Middle frontal gyrus (tissue), 1 donor: ENCODE measurements around the gene ZBTB16.

Source experiments
- DNase-seq: peaks from one replicate; pipeline ENCODE4 v3.0.0-alpha.2; 2015; ENCODE audit warnings: low spot score; ENCODE audit errors: extremely low spot score

ZBTB16 gene

DNA sequence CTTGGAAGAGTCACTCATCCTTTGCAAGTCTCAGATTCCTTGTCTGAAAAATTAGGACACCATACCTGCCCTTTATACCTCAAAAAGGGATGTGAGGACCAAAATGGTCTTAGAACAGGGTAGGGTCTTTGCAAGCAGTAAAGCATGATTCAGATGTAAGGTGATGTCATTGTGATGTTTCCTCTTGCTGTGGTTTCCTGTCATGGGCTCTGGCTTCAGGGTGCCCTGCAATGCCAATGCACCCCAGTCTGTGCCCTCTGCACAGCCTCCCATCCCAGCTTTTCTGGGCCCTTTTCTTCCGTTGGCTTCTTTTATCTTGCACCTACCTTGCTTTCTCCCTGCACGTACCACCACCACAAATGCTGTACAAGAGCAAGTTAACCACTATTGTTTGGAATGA is 148.9 kb downstream of the ZBTB16 start:
- DNase-seq, result no peak

DNA sequence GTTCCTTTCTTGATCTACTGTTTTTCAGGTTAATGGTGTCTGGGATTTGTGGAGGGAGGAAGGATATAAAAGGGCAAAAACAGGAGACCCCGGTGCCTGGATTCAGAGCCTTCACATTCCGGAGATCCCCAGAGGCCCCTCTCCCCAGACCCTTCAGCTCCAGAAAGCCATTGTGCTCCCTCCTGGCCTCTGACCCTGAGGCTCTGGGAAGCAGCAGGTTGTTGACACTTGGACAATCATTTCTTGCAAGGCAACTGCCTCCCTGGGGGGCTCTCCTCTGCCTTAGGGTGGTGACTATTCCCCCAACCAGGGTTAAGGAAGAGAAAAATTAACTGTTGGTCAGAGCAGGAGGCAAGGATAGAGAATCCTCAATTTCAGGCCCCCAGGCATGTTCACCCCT is 149.8 kb downstream of the ZBTB16 start:
- DNase-seq, result no peak

DNA sequence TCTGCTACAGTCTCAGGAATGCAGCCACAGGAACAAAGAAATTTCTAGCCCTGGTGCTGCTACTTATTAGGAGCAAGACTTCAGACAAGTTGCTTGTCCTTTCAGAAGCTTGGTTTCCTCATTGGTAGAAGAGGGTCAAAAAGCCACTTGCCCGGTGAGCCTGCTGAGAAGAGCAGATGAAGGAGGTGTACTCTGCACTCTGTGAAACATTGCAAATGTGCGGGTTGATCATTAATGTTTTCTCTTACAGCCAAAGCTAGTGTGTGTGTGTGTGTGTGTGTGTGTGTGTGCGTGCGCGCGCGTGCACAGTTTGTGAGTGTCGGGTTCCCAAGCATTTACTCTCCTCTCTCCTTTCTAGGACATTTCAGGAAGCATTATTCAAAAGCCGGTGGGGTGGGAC is 150.4 kb downstream of the ZBTB16 start:
- DNase-seq, result no peak

DNA sequence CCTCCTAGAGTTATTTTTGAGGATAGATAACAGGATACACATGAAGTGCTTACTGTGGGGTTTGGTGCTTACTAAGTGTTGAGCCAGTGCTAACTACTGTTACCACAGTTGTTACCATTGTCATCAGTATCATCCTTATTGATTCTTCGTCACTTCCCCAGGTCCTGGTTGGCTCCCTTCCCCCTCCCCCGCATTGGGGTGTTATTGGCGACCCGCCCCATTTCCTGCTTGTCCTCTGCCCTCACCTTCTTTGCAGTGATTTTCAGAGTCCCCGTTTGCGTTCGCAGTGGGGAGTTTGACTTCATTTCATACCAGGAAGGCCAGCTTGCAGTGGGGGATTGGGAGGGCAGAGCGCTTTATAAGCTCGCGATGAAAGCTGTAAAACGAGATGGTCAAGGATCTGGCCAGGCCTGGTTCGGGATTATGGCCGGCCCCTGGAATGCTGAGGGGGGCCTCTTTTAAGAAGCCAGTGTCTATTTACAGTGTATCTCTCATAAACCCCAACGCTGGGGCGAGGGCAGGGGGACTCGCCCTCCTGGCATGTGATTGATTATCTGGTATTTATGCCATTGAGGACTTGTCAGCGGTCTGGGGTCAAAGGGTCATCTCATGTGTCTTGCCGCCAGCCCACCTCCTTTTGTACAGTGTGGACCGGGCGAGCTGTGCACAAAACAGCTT is 152.1 kb downstream of the ZBTB16 start:
- DNase-seq, result no peak

DNA sequence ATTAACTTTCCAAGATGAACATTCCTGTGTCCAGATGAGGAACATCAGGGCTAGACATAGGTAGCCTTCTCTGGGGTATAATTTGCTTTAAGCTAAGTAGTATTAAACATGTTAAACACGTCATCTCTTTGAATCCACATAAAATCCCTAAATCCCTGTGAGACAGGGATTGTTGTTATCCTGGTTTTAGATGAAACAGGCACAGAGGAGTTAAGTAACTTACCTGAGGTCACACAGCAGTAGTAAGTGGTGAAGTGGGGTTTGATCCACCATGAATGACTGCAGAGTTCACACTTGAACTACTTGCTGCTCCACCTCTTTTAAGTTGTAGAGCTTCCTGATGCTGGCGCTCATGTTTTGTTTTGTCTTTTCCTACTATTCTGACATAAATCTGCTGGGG is 154.1 kb downstream of the ZBTB16 start:
- DNase-seq, result no peak

DNA sequence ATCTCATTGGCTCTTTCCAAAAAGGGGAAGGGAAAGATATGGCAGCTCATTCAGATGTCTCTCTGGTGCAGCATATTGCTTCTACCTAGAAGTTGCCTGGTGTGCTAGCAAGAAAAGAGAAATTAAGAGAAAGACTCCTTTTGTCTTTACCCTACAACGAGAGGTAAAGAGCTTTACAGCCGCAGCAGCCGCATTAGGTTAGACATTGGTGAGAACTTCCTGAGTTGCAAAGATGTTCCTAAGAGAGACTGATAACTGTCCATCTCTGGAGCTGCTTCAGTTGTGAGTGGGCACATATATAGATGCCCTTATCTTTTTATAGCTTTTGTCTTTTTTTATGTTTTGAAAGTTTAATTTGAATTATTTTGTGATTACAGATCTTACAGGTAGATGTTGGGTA is 155.9 kb downstream of the ZBTB16 start:
- no peak for DNase-seq

DNA sequence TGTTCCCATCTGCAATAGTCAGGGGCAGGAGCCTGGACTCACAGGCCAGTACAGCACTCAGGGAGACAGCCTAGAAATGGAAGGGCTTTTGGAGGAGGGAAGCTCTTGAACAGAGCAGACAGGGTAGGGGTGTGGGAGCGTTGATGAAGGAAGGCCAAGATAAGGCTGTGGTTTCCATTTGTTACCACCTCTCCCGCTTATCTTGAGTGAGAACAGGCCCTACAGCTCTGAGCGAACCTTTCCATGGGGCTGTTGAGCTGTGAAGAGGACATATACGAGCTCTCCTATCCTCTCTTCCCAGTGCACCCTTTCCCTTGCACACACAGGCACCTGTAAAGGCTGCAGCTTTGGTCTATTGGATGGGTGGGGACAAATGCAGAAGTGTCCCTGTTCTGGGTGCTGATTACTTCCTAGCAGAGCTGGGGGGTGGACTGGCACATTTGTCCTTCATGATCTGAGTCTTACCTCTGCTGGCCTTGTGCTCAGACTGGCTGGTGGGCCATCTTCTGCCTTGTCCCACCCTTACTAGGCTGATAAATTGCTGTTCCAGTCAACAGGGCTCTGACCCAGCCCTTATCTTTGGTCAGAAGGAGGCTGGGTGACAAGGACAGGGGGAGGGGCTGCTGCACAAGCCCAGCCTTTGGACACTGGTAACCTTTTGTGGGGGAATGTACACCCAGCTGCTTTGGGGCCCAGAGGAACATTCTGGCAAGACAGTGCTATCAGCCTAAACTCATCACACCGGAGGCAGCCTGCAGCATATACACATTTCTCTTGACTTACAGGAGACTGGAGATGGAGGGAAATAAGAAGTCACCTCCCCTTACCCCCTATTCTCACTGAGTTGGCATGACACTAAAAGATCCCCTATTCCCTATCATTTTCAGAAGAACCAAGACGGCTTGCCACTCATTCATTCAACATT is 156.6 kb downstream of the ZBTB16 start:
- no peak for DNase-seq

DNA sequence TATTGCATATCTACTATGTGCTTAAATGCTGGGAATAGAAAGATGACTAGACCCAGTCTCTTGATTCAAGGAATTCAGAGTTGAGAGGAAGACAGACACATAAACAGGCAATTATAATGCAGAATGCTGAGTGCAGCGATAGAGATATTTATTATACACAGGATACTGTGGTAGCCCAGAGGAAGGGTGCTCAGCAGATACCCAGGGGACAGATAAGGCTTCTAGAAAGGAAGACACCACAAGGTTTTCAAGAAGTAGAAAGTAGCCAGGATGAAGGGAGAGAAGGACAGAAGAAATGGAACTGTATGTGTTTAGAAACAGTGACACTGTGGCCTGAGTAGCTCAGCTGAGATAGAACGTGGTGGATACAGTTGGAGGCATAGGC is 157.3 kb downstream of the ZBTB16 start:
- DNase-seq, result no peak

DNA sequence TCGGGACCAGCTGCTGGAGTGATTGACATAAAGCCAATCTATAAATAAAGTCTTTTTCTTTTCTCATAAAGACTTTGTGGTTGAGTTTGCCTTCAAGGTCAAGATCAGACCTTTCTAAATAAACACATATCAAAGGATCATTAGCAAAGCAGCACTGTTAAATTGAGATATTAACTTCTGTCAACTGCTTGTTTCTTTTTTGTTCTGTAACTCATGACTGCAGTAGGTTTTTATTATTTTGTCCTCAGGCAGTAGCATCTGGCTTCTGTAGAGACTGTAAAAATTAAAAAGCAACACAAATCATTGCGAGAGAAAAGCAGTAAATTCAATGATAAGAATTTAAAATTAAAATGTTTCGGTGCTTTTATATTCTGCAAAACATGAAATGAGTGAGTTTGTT is 159.0 kb downstream of the ZBTB16 start:
- DNase-seq, result no peak

DNA sequence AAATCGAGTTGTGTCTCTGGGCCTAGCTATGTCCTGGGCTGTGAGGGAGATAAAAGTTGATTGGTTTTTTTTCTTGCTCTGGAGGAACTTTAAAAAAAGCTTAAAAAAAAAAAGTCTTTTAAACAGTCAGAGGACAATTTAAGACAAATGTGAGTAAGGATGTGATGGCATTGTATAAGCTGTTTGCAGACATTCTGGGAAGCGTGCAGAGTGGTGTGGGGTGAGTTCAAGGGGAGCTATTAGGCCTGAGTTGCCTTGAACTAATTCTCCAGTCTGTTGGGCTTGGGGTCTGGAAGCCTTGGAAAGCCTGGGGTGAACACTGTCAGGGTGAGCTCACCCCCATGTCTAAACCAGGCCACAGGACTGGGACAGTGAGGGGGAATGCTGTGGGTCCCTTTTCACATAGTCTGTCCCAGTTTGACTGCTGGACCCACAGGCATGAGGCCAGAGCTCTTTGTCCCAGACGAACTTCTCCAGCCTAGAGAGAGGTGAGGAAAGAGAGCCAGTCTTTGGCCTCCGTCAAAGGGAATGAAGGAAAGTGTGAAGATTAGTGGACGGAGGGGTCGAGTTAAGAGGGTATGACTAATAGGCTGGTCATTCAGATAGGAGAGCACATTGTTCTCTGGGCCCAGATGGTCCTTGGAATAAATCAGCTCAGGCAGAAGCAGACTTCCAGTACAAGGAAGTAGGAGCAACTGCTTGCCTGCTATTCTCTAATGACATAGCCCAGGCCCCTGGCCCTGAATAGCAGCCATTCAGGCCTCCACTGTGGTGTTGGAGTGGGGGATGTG is 160.2 kb downstream of the ZBTB16 start:
- no peak for DNase-seq

DNA sequence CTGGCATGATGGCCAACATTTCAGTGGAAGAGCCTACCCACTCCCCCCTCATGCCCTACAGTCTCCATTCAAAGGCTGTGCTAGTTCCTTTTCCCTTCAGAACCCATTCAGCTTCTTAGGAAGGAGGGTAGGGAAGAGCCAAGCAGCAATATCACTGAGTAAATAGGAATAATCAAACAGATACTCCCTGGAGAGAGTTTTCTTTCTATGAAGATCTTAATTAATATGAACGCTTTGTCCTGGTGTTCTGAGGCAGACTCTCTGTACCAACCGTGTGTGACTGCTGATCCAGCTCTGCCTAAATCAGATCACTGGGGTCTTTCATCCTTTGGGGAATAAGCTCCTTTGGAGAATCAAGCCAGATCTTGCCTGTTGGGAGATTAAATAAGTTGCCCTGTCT is 161.5 kb downstream of the ZBTB16 start:
- DNase-seq, result no peak

DNA sequence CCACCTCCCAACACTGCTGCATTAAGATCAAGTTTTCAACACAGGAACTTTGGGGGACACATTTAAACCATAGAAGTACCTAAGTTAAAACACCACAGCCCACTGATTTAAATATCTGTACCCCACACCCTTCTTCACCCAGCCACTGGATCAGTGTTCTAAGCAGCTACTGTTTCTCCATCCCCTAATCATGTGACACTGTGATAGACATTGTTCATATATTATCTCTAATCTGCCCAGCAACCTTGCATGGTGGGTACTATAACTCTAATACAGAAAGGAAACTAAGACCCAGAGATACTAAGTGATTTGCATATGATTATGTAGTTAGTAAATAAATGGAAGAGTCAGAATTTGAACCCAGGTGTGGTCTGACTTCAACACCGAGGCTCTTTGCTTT is 166.2 kb downstream of the ZBTB16 start:
- DNase-seq, result no peak

DNA sequence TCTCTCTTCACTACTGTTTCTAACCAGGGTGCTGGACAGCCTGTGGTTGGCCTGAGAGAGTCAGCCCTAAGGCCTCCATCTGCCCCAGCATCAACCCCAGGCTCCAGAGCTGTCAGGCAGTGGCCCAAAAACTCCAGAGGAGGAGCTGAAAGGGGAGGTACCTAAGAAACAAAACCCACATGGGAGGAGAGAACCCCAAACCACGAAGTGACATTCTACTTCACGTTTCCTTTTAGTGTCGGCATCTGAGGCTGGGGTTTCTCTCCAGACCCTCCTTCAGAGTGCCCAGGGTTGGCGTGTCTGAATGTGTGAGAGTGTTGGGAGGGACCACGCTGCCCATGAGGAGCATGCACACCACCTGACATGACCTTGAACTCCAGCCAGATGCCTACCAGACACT is 166.8 kb downstream of the ZBTB16 start:
- no peak for DNase-seq

DNA sequence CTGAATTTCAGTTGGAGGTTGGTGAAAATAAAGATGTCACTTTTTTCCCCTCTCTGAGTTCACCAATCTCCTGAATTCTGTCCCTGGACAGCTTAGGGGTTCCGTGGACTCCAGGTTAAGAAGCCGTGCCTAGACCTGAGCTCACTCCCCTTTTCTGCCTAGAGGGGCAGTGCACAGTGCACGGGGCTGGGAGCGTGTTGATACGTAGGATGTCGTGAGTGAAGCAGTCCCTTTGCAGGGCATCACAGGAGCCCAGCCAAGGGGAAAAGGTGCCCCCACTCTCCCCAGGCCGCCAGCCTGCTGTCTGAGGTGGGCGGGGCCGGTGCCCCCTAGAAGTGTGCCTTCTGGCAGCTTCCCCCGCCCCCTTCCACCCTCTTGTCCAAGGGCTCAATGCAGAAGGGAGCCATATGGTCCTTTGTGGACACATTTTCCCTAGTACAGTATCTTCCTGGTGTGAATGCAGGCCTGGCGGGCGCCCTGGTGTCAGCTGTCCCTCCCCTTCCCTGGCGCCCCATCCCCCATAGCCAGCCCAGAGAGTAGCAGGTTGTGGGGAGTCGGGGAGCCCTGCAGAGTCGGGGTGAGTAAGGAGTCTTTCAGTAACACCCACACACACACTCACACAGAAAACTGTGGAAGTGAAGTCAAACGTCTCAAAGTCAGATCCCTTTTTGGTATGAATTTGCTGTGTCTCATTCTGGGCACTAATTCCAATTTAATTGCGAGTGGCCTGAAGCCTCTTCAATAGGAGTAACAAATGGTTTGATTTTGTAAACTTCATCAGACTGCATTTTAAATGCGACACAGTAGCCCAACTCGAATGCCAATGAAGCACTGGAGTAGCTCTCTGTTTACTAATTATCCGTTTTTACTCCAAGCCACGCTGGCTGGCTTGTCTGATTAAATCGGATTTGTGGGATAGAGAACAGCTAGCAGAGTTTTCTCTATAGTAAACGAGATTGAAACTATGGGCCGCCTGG is 169.2 kb downstream of the ZBTB16 start:
- peak; percentile 59 for DNase-seq

DNA sequence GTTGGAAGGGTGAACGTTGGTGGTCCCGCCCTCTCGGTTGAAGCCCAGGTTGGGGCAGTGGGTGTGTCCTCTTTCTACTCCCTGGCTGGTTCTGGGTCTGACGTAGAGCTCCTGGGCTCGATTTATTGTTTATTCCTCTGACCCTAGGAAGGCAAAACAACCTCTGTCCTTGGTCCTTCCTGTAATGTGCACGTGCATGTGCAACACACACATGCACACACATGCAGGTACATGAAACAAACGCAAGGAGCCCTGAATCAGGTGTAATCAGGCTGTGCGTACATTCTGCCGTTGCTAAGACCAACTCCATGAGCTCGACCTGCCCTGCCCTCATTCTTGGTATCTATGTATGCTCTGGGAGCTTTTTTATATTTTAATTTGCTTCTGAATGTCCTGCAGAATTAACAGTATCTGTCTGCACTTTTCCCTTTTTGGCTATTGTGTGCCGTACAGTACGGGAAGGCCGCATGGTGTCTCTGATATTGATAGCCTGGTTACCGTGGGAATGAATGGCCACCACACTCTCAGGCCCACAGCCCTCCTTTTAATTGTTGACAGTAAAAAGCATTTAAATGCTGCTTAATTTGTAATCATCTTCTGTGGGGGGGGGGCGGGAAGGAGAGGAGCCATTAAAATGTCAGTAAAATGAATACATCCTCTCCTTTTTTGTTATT is 170.7 kb downstream of the ZBTB16 start:
- DNase-seq, result no peak

DNA sequence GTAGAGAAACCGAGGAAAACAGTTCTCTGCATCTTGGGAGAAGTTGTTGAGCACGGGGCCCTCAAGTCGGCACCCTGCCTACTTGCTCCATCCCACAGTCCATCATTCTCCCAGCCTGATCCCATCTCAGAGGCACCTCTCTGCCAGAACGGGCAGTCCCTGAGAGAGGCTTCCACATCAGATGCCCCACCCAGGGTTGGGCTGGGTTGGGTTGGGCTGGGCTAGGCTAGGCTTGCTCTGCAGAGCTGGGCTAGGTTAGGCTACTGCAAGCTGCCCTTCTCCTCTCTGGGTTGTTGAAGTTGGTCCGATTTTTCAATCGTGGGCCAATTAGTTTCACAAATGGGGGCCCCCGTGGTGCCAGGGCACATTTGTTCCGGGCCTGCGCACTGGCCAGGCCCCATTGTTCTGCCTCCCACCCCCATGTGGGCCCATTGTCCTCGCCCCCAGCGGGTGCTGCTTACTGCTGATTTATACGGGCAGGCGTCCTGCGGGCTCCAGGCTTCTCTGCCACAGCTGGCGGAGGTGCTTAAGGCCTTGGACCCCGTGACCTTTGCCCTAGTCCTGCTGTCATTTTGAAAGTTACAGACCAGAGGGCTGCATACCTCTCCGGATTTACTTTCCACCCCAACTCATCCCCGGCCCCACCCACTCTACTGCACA is 173.0 kb downstream of the ZBTB16 start:
- no peak for DNase-seq

DNA sequence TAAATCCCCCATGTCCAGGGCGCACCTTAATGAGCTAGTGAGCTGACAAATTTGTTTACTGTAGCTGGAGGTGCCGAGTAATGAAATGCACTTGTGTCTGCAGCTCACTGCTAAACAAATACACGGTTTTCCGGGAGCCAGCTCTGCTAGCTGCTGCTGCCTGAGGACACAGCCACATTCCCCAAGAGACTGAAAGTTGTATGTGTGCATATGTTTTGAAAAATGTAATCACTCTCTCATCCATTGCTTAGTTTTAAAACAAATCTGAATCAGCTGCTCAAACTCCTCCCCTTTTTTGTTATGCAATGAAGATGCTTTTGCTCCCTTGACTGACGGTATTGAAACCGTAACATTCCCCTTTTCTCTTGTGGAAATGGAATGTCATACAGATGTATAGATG is 174.2 kb downstream of the ZBTB16 start:
- DNase-seq, result no peak

DNA sequence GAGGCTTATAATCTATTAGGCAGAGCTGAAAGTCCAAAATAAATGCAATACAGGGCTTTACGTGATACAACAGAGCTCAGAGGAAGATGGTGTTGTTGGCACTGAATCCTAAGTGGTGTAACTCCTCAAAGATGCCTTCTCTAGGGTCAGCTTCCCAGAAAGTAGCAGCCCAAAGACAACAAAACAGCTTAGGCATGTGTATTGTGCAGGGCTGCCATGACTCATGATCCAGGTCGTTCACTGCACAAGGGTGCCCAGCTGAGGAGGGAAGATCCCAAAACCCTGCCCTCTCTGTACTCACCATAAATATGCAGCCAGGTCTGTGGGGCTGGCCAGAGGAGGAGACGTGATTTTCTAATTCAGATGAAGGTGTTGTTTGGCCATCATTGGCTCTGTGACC is 177.3 kb downstream of the ZBTB16 start:
- DNase-seq, result no peak

DNA sequence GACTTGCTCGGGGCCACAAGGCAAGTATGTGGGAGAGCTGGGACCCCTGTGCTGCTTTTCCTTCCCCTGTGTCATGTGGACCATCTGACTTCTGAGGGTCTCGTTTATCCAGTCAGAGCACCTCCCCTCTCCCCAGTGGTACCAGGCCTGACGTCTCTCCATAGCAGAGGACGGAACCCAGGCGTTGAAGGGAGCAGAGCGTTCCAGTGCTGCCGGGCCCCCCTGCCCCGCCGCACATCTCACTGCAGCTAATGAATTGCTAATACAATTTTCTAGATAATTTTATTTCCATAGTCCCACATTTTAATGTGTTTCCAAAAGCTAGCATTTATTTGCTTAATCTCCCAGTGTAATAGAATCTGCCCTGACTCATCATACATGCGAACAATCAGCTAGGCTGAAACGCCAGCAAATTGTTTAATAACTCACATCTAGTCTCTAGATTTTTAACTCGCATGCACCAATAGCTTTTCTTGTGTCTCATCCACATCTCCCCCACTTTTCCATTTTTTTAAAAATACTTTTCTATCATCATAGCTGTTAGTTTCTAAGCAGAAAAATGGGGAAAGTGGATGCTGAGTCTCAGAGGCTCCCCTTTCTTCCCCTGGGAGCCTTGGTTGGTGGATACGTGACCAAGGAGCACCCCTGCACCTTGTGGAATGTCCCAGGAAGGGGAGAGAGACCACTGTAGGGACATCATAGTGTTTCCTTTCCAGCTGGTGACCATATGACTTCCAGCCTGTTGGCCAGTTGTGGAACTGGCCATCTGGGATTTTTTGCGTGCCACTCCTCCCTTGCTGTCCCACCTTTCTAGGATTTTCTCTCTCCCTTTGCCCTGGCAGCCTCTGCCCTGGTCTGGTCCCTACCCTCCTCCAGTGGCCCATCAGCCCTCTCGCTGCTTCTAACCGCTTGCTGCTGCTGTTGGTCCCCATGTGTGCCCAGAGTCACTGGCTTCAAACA is 178.1 kb downstream of the ZBTB16 start:
- DNase-seq, result no peak
